OCI-LY3 (cell line): ENCODE results near the gene PAK5.

Experiments
- H2AFZ ChIP-seq: fragments of 200-600, 300-600 bp; shearing (Covaris generic); 2 replicates; pipeline ENCODE4 v1.6.0; 2014; ENCODE audit warnings: antibody characterized with exemption, low read depth, low read length
- H3K27ac ChIP-seq: fragments of 200-600, 300-600 bp; sonication (generic); 2 replicates; pipeline ENCODE4 v1.5.1; 2014; ENCODE audit warnings: mild to moderate bottlenecking, low read length, moderate library complexity, mixed read lengths
- H3K27me3 ChIP-seq: fragments of 200-600, 300-600 bp; sonication (generic); 2 replicates; pipeline ENCODE4 v1.6.1; 2014; ENCODE audit warnings: low read depth, low read length, mixed read lengths
- H3K36me3 ChIP-seq: fragments of 200-600, 300-600 bp; sonication (generic); replicated peaks from 2 replicates; pipeline ENCODE3; 2014; ENCODE audit warnings: low read depth, low read length, mixed read lengths
- H3K4me1 ChIP-seq: fragments of 300-600, 200-600 bp; sonication (generic); 2 replicates; pipeline ENCODE4 v1.6.1; 2014; ENCODE audit warnings: low read length, mixed read lengths
- H3K4me2 ChIP-seq: fragments of 200-600, 300-600 bp; sonication (generic); 2 replicates; pipeline ENCODE4 v1.6.1; 2014; ENCODE audit warnings: low read length, mixed read lengths
- H3K4me3 ChIP-seq: fragments of 300-600, 200-600 bp; sonication (generic); 2 replicates; pipeline ENCODE4 v1.5.1; 2014; ENCODE audit warnings: antibody characterized with exemption, mild to moderate bottlenecking, low read length, moderate library complexity
- H3K79me2 ChIP-seq: fragments of 300-600, 200-600 bp; shearing (Covaris generic); 2 replicates; pipeline ENCODE4 v1.6.1; 2014; ENCODE audit warnings: mild to moderate bottlenecking, low read length, mixed read lengths
- H3K9ac ChIP-seq: fragments of 300-600, 200-600 bp; shearing (Covaris generic); 2 replicates; pipeline ENCODE4 v1.6.0; 2014; ENCODE audit warnings: mild to moderate bottlenecking, low read length, moderate library complexity
- H3K9me3 ChIP-seq: fragments of 200-600, 300-600 bp; shearing (Covaris generic); 2 replicates; pipeline ENCODE4 v1.6.1; 2014; ENCODE audit warnings: low read length, mixed read lengths; ENCODE audit not compliant: insufficient read depth
- H4K20me1 ChIP-seq: fragments of 200-600, 300-600 bp; sonication (generic); 2 replicates; pipeline ENCODE4 v1.6.1; 2016; ENCODE audit warnings: low read length, mixed read lengths; ENCODE audit not compliant: insufficient read depth
- CTCF ChIP-seq: fragments of 200-600, 300-600 bp; sonication (generic); IDR thresholded peaks from 2 replicates; pipeline ENCODE4 v1.5.1; 2014; ENCODE audit warnings: antibody characterized with exemption, low read length, low read depth
- EZH2phosphoT487 ChIP-seq: fragments of 200-600 bp; shearing (Covaris generic); IDR thresholded peaks from 2 replicates; pipeline ENCODE4 v1.6.1; 2018; ENCODE audit warnings: antibody characterized with exemption, mixed run types, low read depth

Gene PAK5

GRCh38 chr20:9769954-9770353 is 68.9 kb downstream of the PAK5 start:
- TF ChIP-seq CTCF (no peak), EZH2phosphoT487 (no peak)
- Histone ChIP-seq H3K4me3 (no peak overlapping the region), H3K9me3 (no peaks in the 10 kb centered on the region)

GRCh38 chr20:9761476-9761875 is 77.4 kb downstream of the PAK5 start:
- peaks cover 3% of the 10 kb centered on the region; the same call in 1 of the 2 replicates for H3K27me3 ChIP-seq
- no peaks in the 10 kb centered on the region for H3K9me3 ChIP-seq
- H3K9ac ChIP-seq, result no peak overlapping the region
- no peaks in the 10 kb centered on the region for H3K36me3 ChIP-seq
- TF ChIP-seq EZH2phosphoT487, result no peak
- no peak for TF ChIP-seq CTCF
- H3K4me2 ChIP-seq, result no peak overlapping the region
- H2AFZ ChIP-seq, result no peak overlapping the region
- H3K79me2 ChIP-seq, result no peaks in the 10 kb centered on the region
- no peaks in the 10 kb centered on the region for H3K4me1 ChIP-seq
- H3K27ac ChIP-seq, result no peak overlapping the region
- H4K20me1 ChIP-seq, result no peaks in the 10 kb centered on the region
- H3K4me3 ChIP-seq, result no peak overlapping the region

More at GRCh38 chr20:9769954-9770353, 68.9 kb downstream of the PAK5 start:
- Histone ChIP-seq H2AFZ (no peak overlapping the region), H3K27me3 (no peaks in the 10 kb centered on the region), H3K4me1 (no peaks in the 10 kb centered on the region), H4K20me1 (no peaks in the 10 kb centered on the region), H3K27ac (no peak overlapping the region), H3K36me3 (no peaks in the 10 kb centered on the region), H3K4me2 (no peak overlapping the region), H3K79me2 (no peaks in the 10 kb centered on the region), H3K9ac (no peak overlapping the region)

- H3K79me2 ChIP-seq, result no peaks in the 10 kb centered on the region
- no peak overlapping the region for H3K27ac ChIP-seq
- no peak overlapping the region for H2AFZ ChIP-seq
- no peaks in the 10 kb centered on the region for H3K36me3 ChIP-seq
- no peaks in the 10 kb centered on the region for H4K20me1 ChIP-seq
- H3K4me3 ChIP-seq, result no peak overlapping the region
- peaks cover 3% of the 10 kb centered on the region; the same call in 1 of the 2 replicates for H3K27me3 ChIP-seq
- H3K9ac ChIP-seq, result no peak overlapping the region
- no peak for TF ChIP-seq CTCF
- TF ChIP-seq EZH2phosphoT487, result no peak
- no peak overlapping the region for H3K4me2 ChIP-seq
- no peaks in the 10 kb centered on the region for H3K9me3 ChIP-seq
- no peaks in the 10 kb centered on the region for H3K4me1 ChIP-seq
Measured at GRCh38 chr20:9759392-9759791, 79.5 kb downstream of the PAK5 start.

- H3K4me2 ChIP-seq, result no peak overlapping the region
- no peaks in the 10 kb centered on the region for H4K20me1 ChIP-seq
- H3K4me3 ChIP-seq, result no peak overlapping the region
- TF ChIP-seq EZH2phosphoT487 (no peak), CTCF (no peak)
- H3K9me3 ChIP-seq, result no peaks in the 10 kb centered on the region
- H3K9ac ChIP-seq, result no peak overlapping the region
- H3K36me3 ChIP-seq, result no peaks in the 10 kb centered on the region
- H2AFZ ChIP-seq, result no peak overlapping the region
- no peaks in the 10 kb centered on the region for H3K79me2 ChIP-seq
- no peaks in the 10 kb centered on the region for H3K4me1 ChIP-seq
- no peak overlapping the region for H3K27ac ChIP-seq
- peaks cover 3% of the 10 kb centered on the region; the same call in 1 of the 2 replicates for H3K27me3 ChIP-seq
Measured at GRCh38 chr20:9758752-9759151, 80.1 kb downstream of the PAK5 start.
